SJCRH30 (cell line): ENCODE measurements around the gene AHCYL2. TPM values are rescaled to one million over a fixed set of nuclear protein-coding genes. Genes with fewer than 3 reads are reported as not detected.
"Not testable (repeated sequence)": the region's sequence is repeated elsewhere in the genome, so short reads cannot be mapped to it uniquely, and the experiment has no call there.

Experiments used
- DNase-seq, 2 experiments: peaks; one replicate each; pipeline ENCODE4 v3.0.0-alpha.2; 2015 to 2020
- H3K27ac ChIP-seq: fragments of 250-450 bp; sonication (Bioruptor Pico); 2 replicates; pipeline ENCODE4 v1.5.1; 2020; ENCODE audit warnings: mild to moderate bottlenecking, moderate library complexity
- H3K27me3 ChIP-seq: fragments of 250-450 bp; sonication (Bioruptor Pico); 2 replicates; pipeline ENCODE4 v1.5.1; 2020; ENCODE audit warnings: mild to moderate bottlenecking, moderate library complexity
- H3K36me3 ChIP-seq: fragments of 250-450 bp; sonication (Bioruptor Pico); 2 replicates; pipeline ENCODE4 v1.5.1; 2020; ENCODE audit warnings: mild to moderate bottlenecking, moderate library complexity
- H3K4me1 ChIP-seq: fragments of 250-450 bp; sonication (Bioruptor Pico); 2 replicates; pipeline ENCODE4 v1.5.1; 2020; ENCODE audit warnings: mild to moderate bottlenecking, moderate library complexity
- H3K4me3 ChIP-seq: fragments of 250-450 bp; sonication (Bioruptor Pico); 2 replicates; pipeline ENCODE4 v1.5.1; 2020; ENCODE audit warnings: mild to moderate bottlenecking, moderate library complexity
- H3K9me3 ChIP-seq: fragments of 250-450 bp; sonication (Bioruptor Pico); replicated peaks from 2 replicates; pipeline ENCODE4 v1.5.1; 2020; ENCODE audit warnings: mild to moderate bottlenecking, moderate library complexity
- total RNA-seq: library from RNA; depleted of rRNA; stranded (reverse); fragments of >200 nt; shearing (Covaris generic); gene quantifications from 2 replicates; pipeline ENCODE4 v1.2.3, GENCODE V29; 2014; rRNA removed

AHCYL2 gene
- total RNA-seq, 1 experiment from 2014 or later: 10.9 TPM

GRCh38 chr7:129470411-129470810 lies 245.6 kb downstream of the AHCYL2 start:
- no peak for DNase-seq
- Histone ChIP-seq H3K27me3 (no peaks in the 10 kb centered on the region), H3K36me3 (peaks cover 24% of the 10 kb centered on the region), H3K4me3 (no peak overlapping the region), H3K4me1 (peaks cover 16% of the 10 kb centered on the region), H3K9me3 (0 out of 2 replicates have a peak, but pooled peaks cover 3% of the 10 kb centered on the region), H3K27ac (no peak overlapping the region)

DNA sequence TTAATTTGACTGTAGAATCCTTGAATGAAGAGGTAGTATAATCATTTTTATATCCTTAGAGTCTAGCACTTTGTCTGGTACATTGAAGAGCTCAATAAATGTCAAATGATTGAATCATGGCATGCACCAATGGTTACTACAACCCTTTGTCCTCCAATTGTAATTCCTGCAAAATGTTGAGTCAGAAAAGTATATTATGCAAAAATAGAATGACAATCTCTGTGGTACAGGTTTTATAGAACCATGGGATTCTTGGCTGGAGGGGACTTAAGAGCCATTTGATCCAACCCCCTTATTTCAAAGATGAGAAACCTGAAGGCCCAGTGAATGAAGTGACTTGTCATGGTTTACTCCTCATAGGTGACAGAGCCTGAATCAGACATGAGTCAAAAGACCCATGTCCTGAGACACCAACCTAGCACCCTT lies 246.6 kb downstream of the AHCYL2 start:
- H3K27me3 ChIP-seq: no peaks in the 10 kb centered on the region
- 0 out of 2 replicates have a peak, but pooled peaks cover 3% of the 10 kb centered on the region for H3K9me3 ChIP-seq
- no peak overlapping the region for H3K27ac ChIP-seq
- H3K4me3 ChIP-seq: no peak overlapping the region
- peaks cover 26% of the 10 kb centered on the region for H3K36me3 ChIP-seq
- H3K4me1 ChIP-seq: peaks cover 8% of the 10 kb centered on the region
- DNase-seq: no peak

DNA sequence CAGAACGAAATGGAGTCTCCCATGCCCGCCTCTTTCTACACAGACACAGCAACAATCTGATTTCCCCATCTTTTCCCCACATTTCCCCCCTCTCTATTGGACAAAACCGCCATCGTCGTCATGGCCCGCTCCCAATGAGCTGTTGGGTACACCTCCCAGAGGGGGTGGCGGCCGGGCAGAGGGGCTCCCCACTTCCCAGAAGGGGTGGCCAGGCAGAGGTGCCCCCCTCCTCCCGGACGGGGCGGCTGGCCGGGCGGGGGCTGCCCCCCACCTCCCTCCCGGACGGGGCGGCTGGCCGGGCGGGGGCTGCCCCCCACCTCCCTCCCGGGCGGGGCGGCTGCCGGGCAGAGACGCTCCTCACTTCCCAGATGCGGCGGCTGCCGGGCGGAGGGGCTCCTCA lies 251.1 kb downstream of the AHCYL2 start:
- H3K4me1 ChIP-seq, H3K27ac ChIP-seq, H3K27me3 ChIP-seq, H3K4me3 ChIP-seq, H3K9me3 ChIP-seq, DNase-seq: not testable (repeated sequence)
- peaks cover 22% of the 10 kb centered on the region for H3K36me3 ChIP-seq

DNA sequence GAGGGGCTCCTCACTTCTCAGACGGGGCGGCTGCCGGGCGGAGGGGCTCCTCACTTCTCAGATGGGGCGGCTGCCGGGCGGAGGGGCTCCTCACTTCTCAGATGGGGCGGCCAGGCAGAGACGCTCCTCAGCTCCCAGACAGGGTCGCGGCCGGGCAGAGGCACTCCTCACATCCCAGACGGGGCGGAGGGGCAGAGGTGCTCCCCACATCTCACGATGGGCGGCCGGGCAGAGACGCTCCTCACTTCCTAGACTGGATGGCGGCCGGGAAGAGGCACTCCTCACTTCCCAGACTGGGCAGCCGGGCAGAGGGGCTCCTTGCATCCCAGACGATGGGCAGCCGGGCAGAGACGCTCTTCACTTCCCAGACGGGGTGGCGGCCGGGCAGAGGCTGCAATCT lies 251.6 kb downstream of the AHCYL2 start:
- DNase-seq, H3K27me3 ChIP-seq, H3K27ac ChIP-seq, H3K4me1 ChIP-seq, H3K4me3 ChIP-seq, H3K9me3 ChIP-seq: not testable (repeated sequence)
- H3K36me3 ChIP-seq: peaks cover 27% of the 10 kb centered on the region

Other genes with a start within 250 kb of the AHCYL2 start
- gene TNPO3, start 169.9 kb upstream of the AHCYL2 start, total RNA-seq: 80.2 and 82.3 TPM in 2 replicates
- gene TSPAN33, start 80.3 kb upstream of the AHCYL2 start, total RNA-seq: 47.8 and 49.1 TPM in 2 replicates
- 40.5 and 43.2 TPM in 2 replicates for gene SMO, start 36.4 kb upstream of the AHCYL2 start, total RNA-seq
- 11.4 and 16.7 TPM in 2 replicates for gene STRIP2, start 209.4 kb downstream of the AHCYL2 start, total RNA-seq